ENCODE measurements around the gene MEF2A. TPM values are rescaled to one million over a fixed set of nuclear protein-coding genes. Genes with fewer than 3 reads are reported as not detected.

The MEF2A gene
- total RNA-seq, 1 experiment from 2014 or later = 29.6 TPM

DNA sequence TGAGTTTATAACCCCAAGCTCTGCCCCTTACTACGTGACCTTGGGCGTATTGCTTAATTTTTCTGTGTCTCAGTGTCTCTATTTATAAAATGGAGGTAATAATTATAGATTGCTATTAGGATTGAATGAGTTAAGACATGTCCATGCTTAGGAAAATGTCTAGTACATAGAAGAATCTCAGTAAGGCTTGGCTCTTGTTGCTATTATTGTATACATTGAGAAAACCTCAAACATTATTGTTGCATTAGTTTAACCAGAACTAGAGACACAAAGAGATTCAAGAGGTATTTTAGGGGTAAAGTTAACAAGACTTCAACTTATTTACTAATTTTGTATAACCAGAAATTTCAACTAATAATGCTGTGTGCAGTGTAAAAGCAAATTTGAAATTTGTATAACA, 66.7 kb downstream of the MEF2A start:
- H3K27me3 ChIP-seq (ENCODE audit: insufficient read depth, low read length) = no peaks in the 10 kb centered on the region
- ChIA-PET CTCF (no interaction called here), POLR2A (no interaction called here), RAD21 (ENCODE audit: low non-redundant PET in 1 of 2, low total read pairs in 2 of 2, uncharacterized antibody in 2 of 2, unreplicated experiment in 2 of 2) (no interaction called here)
- no TSS peak for BruUV-seq (replicated peaks)
- H3K4me3 ChIP-seq (replicated peaks in 1 of 2; ENCODE audit: low read depth in 1 of 2, low read length in 2 of 2) = no peak overlapping the region
- H3K9me3 ChIP-seq (ENCODE audit: control insufficient read depth in 1 of 2, insufficient read depth in 1 of 2, low read depth in 1 of 2, low read length in 2 of 2) = peaks cover 6 to 7% of the 10 kb centered on the region in 2 experiments; a peak in 2 of 4 replicates
- no peak overlapping the region for H3K27ac ChIP-seq (ENCODE audit: low read depth, low read length)
- no peaks in the 10 kb centered on the region for H3K9me2 ChIP-seq (ENCODE audit: insufficient read depth)
- no peak overlapping the region for H3K9ac ChIP-seq (ENCODE audit: low read length)
- ATAC-seq (no peak), DNase-seq (ENCODE audit: low read depth, low spot score) (no peak)
- no peaks in the 10 kb centered on the region for H3K4me1 ChIP-seq (ENCODE audit: control insufficient read depth in 1 of 2, insufficient read depth in 2 of 2, low read length in 2 of 2)
- H3K4me2 ChIP-seq (ENCODE audit: low read length) = no peak overlapping the region
- intact Hi-C loops (cut with micrococcal nuclease) = no loop called here
- TF ChIP-seq TCF7L2 (IDR thresholded peaks at IDR 0.05; ENCODE audit: borderline replicate concordance, extremely low read depth, insufficient read depth, insufficient read length) (no peak), ELF1 (IDR thresholded peaks at IDR 0.05; ENCODE audit: borderline replicate concordance, low read depth) (no peak), ZFX (IDR thresholded peaks at IDR 0.05) (no peak), EZH2 (IDR thresholded peaks at IDR 0.05) (no peak), CEBPB (IDR thresholded peaks at IDR 0.05; ENCODE audit: low read depth) (no peak), ZNF274 (IDR thresholded peaks at IDR 0.05; ENCODE audit: low read depth, low read length) (no peak), POLR2A (IDR thresholded peaks at IDR 0.05; ENCODE audit: borderline replicate concordance, extremely low read depth, insufficient read depth, insufficient read length) (no peak)
- TF ChIP-seq, protein P1, sequence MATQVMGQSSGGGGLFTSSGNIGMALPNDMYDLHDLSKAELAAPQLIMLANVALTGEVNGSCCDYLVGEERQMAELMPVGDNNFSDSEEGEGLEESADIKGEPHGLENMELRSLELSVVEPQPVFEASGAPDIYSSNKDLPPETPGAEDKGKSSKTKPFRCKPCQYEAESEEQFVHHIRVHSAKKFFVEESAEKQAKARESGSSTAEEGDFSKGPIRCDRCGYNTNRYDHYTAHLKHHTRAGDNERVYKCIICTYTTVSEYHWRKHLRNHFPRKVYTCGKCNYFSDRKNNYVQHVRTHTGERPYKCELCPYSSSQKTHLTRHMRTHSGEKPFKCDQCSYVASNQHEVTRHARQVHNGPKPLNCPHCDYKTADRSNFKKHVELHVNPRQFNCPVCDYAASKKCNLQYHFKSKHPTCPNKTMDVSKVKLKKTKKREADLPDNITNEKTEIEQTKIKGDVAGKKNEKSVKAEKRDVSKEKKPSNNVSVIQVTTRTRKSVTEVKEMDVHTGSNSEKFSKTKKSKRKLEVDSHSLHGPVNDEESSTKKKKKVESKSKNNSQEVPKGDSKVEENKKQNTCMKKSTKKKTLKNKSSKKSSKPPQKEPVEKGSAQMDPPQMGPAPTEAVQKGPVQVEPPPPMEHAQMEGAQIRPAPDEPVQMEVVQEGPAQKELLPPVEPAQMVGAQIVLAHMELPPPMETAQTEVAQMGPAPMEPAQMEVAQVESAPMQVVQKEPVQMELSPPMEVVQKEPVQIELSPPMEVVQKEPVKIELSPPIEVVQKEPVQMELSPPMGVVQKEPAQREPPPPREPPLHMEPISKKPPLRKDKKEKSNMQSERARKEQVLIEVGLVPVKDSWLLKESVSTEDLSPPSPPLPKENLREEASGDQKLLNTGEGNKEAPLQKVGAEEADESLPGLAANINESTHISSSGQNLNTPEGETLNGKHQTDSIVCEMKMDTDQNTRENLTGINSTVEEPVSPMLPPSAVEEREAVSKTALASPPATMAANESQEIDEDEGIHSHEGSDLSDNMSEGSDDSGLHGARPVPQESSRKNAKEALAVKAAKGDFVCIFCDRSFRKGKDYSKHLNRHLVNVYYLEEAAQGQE (IDR thresholded peaks at IDR 0.05; ENCODE audit: low read depth) = no peak
- TF ChIP-seq, protein P2, sequence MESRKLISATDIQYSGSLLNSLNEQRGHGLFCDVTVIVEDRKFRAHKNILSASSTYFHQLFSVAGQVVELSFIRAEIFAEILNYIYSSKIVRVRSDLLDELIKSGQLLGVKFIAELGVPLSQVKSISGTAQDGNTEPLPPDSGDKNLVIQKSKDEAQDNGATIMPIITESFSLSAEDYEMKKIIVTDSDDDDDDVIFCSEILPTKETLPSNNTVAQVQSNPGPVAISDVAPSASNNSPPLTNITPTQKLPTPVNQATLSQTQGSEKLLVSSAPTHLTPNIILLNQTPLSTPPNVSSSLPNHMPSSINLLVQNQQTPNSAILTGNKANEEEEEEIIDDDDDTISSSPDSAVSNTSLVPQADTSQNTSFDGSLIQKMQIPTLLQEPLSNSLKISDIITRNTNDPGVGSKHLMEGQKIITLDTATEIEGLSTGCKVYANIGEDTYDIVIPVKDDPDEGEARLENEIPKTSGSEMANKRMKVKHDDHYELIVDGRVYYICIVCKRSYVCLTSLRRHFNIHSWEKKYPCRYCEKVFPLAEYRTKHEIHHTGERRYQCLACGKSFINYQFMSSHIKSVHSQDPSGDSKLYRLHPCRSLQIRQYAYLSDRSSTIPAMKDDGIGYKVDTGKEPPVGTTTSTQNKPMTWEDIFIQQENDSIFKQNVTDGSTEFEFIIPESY (IDR thresholded peaks at IDR 0.05; ENCODE audit: extremely low read depth, insufficient replicate concordance, low read length) = no peak
- H3K36me3 ChIP-seq (ENCODE audit: control insufficient read depth in 1 of 2, insufficient read depth in 2 of 2, low read length in 2 of 2) = peaks cover 2 to 5% of the 10 kb centered on the region in 2 experiments; a peak in 1 of 4 replicates
- H4K20me1 ChIP-seq (ENCODE audit: insufficient read depth) = no peaks in the 10 kb centered on the region
- H2AFZ ChIP-seq (ENCODE audit: low read depth, low read length, poor library complexity, severe bottlenecking) = no peak overlapping the region
- H3K79me2 ChIP-seq (ENCODE audit: insufficient read depth, low read length) = peaks cover 43% of the 10 kb centered on the region
